GM18519 (cell line): Measurements from ENCODE around the gene ADGRD1.

Source experiments
- ATAC-seq: cut with Tn5 transposase; IDR thresholded peaks from one replicate; pipeline ENCODE4 v1.9.1; 2021; ENCODE audit warnings: mild to moderate bottlenecking, moderate library complexity; ENCODE audit not compliant: unreplicated experiment, low FRiP score

ADGRD1 gene

DNA sequence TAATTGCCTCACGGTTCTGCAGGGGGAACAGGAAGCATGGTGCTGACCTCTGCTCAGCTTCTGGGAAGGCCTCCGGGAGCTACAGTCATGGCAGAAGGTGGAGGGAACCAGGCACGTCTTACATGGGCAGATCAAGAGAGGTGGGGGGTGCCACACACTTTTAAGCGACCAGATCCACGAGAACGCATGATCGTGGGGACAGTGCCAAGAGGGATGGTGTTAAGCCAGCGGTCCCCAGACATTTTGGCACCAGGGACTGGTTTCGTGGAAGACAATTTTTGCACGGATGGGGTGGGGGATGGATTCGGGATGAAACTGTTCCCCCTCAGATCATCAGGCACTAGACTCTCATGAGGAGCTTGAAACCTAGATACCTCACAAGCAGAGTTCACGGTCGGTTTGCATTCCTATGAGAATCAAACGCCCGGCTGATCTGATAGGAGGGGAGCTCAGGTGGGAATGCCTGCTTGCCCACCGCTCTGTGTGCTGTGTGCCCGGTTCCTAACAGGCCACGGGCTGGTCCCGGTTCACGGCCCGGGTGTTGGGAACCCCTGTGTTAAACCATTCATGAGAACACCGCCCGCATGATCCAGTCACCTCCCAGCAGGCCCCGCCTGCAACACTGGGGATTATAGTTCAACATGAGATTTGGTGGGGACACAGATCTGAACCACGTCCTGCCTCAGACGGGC lies 96.9 kb downstream of the ADGRD1 start:
- ATAC-seq = no peak

- no peak for ATAC-seq
Observed at GRCh38 chr12:131051155-131051473, 97.4 kb downstream of the ADGRD1 start.

DNA sequence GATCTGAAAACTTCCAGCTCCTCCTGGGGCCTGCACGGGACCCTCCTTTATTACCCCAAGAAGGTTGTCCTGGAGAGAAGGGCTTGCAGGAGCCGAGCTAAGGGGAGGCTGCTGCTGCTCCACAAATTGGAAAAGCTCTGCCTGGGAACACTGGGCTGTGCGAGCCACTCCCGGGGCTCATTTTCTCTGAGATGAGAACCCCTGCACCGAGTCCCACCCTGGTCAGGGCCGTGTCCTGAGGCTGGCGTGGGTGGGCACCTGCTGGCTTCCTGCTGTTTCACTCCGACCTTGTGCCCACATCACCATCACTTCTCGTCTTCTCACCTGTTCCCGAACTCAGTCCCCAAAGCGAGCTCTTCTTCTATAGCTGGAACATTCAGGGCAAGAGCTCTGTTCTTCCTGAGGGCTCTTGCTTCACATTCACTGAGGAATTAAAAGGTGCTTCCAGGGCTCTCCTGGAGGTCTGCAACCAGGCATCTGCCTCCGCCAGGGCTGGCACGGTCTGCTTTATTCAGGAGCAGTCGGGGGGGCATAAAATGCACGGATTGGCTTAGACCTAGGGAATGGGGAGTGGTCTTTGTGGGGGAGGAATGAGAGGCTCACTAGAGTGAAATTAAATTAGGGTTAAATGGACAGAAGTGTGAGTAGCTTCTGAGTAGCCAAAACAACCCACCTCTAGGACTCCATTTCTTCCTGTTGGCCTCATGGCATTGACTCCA lies 98.5 kb downstream of the ADGRD1 start:
- ATAC-seq = no peak

DNA sequence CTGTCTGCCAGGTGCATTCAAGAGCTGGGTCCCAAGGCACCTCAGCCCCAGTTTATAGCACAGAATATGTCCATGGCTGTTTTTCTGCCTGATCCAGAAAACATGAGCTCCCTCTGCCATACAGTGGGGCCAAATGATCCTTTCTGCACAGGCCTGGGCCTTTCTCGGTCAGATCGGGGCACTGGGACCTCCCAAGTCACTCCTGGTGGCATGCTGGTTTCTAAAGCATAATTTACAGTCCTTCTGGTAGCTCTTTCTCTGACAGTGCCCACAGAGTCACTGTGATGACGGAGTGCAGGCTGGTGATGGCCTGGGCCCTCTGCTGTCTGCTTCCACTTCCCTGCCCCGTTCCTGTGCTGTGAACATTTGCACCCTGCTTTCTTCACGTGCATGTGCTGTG lies 99.2 kb downstream of the ADGRD1 start:
- ATAC-seq = no peak

- no peak for ATAC-seq
Observed at GRCh38 chr12:131053567-131053966, 99.9 kb downstream of the ADGRD1 start.

DNA sequence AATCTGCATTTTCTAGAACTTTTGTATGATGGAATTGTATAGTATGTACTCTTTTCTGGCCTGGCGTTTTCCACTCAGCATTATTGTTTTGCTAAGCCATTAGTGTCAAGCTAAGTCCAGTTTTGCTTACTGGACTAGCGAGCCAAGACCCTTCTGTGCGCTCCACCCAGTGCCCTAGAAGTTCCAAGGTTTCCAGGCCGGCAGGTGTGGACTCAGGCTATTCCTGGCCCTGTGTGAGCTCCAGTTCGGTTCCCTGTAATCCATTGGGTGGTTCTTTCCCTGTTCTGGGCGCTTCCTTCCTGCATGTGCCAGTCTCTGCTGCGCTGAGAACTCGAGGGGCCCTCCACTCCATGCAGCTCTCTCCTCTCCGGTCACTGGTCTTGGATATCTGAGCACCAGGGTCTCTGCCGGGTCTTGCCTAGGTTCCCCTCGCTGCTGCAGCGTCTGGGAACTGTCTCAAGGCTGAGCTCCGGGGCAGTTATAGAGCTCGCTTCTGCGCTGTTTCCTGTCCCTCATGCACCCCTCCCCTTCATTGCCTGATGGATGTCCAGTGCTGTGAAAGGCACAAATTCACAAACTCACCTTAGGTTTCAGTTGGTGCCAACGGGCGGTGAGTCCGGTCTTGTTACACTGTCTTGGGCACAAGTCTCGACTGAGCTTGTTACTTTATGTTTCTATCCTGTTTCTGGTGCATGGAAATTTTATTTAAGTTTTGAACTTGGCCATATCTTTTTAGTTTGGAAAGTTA lies 100.8 kb downstream of the ADGRD1 start:
- ATAC-seq = no peak

GRCh38 chr12:131055093-131055465 lies 101.4 kb downstream of the ADGRD1 start:
- ATAC-seq = no peak

DNA sequence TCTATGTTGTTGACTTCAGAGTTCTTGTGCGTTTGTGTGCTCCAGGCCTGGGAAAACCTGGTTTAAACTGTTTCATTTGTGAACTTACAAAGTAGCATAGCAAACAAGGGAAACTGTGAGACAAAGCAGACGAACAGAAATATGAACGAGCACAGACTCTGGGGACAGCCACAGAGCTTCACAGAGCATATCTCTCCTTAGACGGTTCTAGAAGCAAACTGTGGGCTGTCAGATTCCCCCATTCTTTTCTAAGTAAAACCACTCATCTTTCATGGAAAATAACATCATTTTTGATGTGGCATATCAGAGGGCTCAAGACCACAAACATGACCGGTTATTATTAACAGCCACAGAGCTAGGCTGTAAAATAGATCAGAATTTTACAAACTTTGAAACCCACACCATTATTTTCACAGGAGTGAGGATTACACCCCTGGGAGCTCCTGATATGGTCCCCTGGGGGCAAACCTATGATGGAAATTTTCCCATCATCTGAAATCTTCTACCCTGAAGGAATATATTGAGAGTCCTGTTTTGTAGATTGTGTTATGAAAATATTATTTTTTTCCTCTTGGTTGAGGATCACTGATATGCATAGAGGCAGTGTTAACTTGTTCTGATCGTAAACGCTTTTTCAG lies 102.0 kb downstream of the ADGRD1 start:
- no peak for ATAC-seq

- ATAC-seq = no peak
Observed at GRCh38 chr12:131056626-131057025, 102.9 kb downstream of the ADGRD1 start.

GRCh38 chr12:131057211-131057721 lies 103.6 kb downstream of the ADGRD1 start:
- ATAC-seq = no peak

GRCh38 chr12:131057722-131058515 lies 104.2 kb downstream of the ADGRD1 start:
- ATAC-seq = no peak

DNA sequence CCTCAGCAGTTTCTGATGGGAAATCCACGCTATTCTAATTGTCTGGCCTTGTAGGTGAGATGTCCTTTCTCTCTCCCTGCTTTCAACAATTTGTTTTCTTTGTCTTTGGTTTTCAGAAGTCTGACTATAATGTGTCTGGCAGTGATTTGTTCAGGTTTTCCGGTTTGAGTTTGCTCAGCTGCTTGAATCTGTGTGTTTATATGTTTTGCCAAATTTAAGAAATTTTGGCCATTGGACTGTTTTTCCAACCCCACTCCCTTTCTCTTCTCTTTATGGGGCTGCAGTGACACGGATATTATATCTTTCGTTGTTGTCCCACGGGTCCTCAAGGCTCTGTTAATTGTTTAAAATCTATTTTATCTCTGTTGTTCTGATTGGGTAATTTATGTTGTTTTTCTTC lies 105.0 kb downstream of the ADGRD1 start:
- no peak for ATAC-seq

- ATAC-seq = no peak
Observed at GRCh38 chr12:131060011-131060703, 106.5 kb downstream of the ADGRD1 start.

DNA sequence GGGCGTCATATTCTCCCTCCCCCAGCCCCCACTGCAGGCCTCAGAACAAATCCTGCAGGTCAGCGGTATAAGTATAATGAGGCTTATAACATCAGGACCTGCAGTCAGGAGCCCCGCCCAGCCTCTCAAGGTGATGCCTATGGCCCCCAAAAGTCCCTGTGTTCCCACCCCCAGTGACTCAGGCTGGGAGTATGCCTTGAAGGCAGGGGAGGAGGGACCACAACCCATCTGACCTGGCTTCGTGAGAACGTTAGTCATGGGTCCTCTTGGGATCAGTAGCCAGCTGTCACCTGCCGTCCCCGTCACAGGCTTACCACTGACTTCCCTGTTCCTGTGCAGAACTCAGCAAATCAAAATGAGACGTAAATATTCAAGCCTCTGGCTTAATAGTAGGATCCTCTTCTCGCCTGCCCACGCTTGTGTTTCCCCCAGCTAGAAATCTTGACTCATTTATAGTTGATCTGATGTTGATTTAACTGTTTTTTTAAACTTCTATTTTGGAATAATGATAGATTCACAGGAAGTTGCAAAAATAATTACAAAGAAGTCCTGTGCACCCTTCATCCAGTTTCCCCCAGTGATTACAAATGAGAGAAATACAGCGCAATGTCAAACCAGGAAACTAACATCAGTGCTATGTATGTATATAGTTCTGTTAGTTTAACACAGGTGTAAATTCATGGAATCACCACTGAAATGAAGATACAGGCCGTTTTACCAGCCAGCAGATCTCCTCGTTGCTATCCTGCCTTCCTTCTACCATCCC lies 107.5 kb downstream of the ADGRD1 start:
- ATAC-seq = no peak

- no peak for ATAC-seq
Observed at GRCh38 chr12:131063413-131063812, 109.7 kb downstream of the ADGRD1 start.

DNA sequence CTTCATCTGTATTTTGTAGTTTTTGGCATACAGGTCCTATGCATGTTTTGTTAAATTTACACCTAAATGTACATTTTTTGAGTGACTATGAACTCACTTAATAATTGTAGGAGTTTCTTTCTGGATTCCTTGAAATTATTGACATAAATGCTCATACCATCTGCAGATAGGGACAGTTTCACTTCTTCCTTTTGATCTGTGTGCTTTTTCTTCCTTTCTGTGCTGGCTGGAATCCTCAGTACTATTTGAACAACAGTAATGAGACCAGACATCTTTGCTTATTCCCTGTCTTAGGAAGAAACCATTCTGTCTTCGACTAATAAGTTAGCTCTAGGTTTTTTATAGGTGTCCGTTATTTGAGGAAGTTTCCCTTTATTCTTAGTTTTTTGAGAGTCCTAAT lies 110.3 kb downstream of the ADGRD1 start:
- no peak for ATAC-seq

- ATAC-seq = no peak
Observed at GRCh38 chr12:131065279-131065678, 111.6 kb downstream of the ADGRD1 start.

- no peak for ATAC-seq
Observed at GRCh38 chr12:131065801-131066200, 112.1 kb downstream of the ADGRD1 start.
